K562 (cell line): ENCODE measurements around the gene RRBP1. TPM values are rescaled to one million over a fixed set of nuclear protein-coding genes. Genes with fewer than 3 reads are reported as not detected.

ENCODE experiments used
- ATAC-seq: fragments of 200-7000 bp; cut with Tn5 transposase; 3 replicates; pipeline ENCODE4 v1.9.1; 2020; ENCODE audit warnings: moderate library complexity
- BruUV-seq: library from RNA; stranded (reverse); fragments of 400-500 nt; replicated peaks from 2 replicates; lab custom pipeline; 2021; lab: Mats Ljungman, UMichigan
- CTCF ChIA-PET: fragments of 300-600 bp; formaldehyde crosslinking; extraction: SDS; loops from one replicate; lab custom pipeline; 2021; ENCODE audit warnings: low intra/inter-chr PET ratio; lab: Yijun Ruan, JAX
- POLR2A ChIA-PET: fragments of 300-600, 350-650 bp; sonication (Branson Sonifier 250); formaldehyde crosslinking; extraction: SDS; loops from one replicate; lab custom pipeline; 2021; ENCODE audit warnings: antibody characterized with exemption, inconsistent platforms; lab: Yijun Ruan, JAX
- DNase-seq, 4 experiments: peaks; one replicate each; pipeline versions ENCODE4 v3.0.0 to v3.0.0-alpha.2; 2011 to 2018; ENCODE audit warnings: low spot score in 3 of 4, mixed read lengths in 3 of 4; ENCODE audit errors: extremely low read depth in 1 of 4
- FAIRE-seq: peaks from 2 replicates; lab custom pipeline; 2011; peaks lifted over from hg19 to GRCh38; lab: Jason Lieb, UNC
- H2AFZ ChIP-seq: 2 replicates; pipeline ENCODE4 v1.6.0; 2011; ENCODE audit warnings: low read depth, low read length, control low read depth, inconsistent platforms
- H3K27ac ChIP-seq: fragments of 200-600 bp; 3 replicates; pipeline ENCODE4 v1.8.0; 2011; ENCODE audit warnings: low read depth, mild to moderate bottlenecking, control low read depth, inconsistent platforms, low read length, moderate library complexity, mixed read lengths; ENCODE audit errors: extremely low read depth
- H3K27me3 ChIP-seq, 2 experiments: fragments of 300-600 bp in 1 of 2; 2 replicates in 1 of 2; 3 replicates in 1 of 2; pipeline versions ENCODE4 v1.6.0 to v1.8.0; 2011; ENCODE audit warnings: inconsistent platforms in 2 of 2, low read length in 2 of 2, mild to moderate bottlenecking in 1 of 2, mixed read lengths in 1 of 2, moderate library complexity in 1 of 2; ENCODE audit not compliant: control insufficient read depth in 2 of 2, insufficient read depth in 2 of 2
- H3K36me3 ChIP-seq: fragments of 300-600 bp; 3 replicates; pipeline ENCODE4 v1.8.0; 2011; ENCODE audit warnings: mild to moderate bottlenecking, low read length, inconsistent platforms; ENCODE audit not compliant: control insufficient read depth, insufficient read depth
- H3K4me1 ChIP-seq, 2 experiments: fragments of 200-600 bp in 1 of 2; replicated peaks in 1 of 2; 2 replicates in 1 of 2; 3 replicates in 1 of 2; pipeline versions ENCODE4 v1.5.1 to v1.8.0; 2011; ENCODE audit warnings: inconsistent platforms in 2 of 2, low read length in 2 of 2, mild to moderate bottlenecking in 1 of 2, mixed read lengths in 1 of 2, moderate library complexity in 1 of 2; ENCODE audit not compliant: control insufficient read depth in 2 of 2, insufficient read depth in 2 of 2
- H3K4me2 ChIP-seq: 2 replicates; pipeline ENCODE4 v1.6.1; 2011; ENCODE audit warnings: low read length, control low read depth, inconsistent platforms, mixed read lengths; ENCODE audit not compliant: insufficient read depth
- H3K4me3 ChIP-seq: fragments of 200-600 bp; sonication (generic), shearing (Covaris generic); 2 replicates; pipeline ENCODE4 v1.5.1; 2016; ENCODE audit warnings: control low read depth, inconsistent platforms
- H3K79me2 ChIP-seq: fragments of 200-600 bp; 3 replicates; pipeline ENCODE4 v1.8.0; 2011; ENCODE audit warnings: low read length, inconsistent platforms; ENCODE audit not compliant: control insufficient read depth, insufficient read depth
- H3K9ac ChIP-seq, 2 experiments: 2 replicates each; pipeline versions ENCODE4 v1.6.0 to v1.6.1; 2011; ENCODE audit warnings: low read depth in 2 of 2, low read length in 2 of 2, control low read depth in 1 of 2, inconsistent platforms in 1 of 2, mild to moderate bottlenecking in 1 of 2, mixed read lengths in 1 of 2; ENCODE audit not compliant: insufficient read depth in 1 of 2
- H3K9me1 ChIP-seq: one replicate; pipeline ENCODE4 v1.6.0; 2011; ENCODE audit warnings: inconsistent platforms, mild to moderate bottlenecking, low read length, moderate library complexity; ENCODE audit not compliant: control insufficient read depth, insufficient read depth
- H3K9me3 ChIP-seq: replicated peaks from 2 replicates; pipeline ENCODE4 v1.5.1; 2011; ENCODE audit warnings: low read depth, low read length, inconsistent platforms; ENCODE audit not compliant: control insufficient read depth, insufficient read depth
- H4K20me1 ChIP-seq: replicated peaks from 2 replicates; pipeline ENCODE4 v1.6.1; 2011; ENCODE audit warnings: low read length, inconsistent platforms, mixed read lengths; ENCODE audit not compliant: control insufficient read depth, insufficient read depth
- FOSL1 ChIP-seq: fragments of 200-800 bp; sonication (Bioruptor generic); conservative IDR thresholded peaks from 2 replicates; pipeline ENCODE4 v1.6.1; 2016; ENCODE audit warnings: missing genetic modification characterization, missing compliant biosample characterization
- POLR2AphosphoS2 ChIP-seq: IDR thresholded peaks from 2 replicates; pipeline ENCODE4 v1.6.1; 2012; ENCODE audit warnings: low read length, improper control_type of control experiment
- TARDBP ChIP-seq: fragments of 450-650 bp; IDR thresholded peaks from 2 replicates; pipeline ENCODE4 v1.6.1; 2016
- WHSC1 ChIP-seq: IDR thresholded peaks from one replicate; pipeline ENCODE4 v1.6.1; 2012; ENCODE audit warnings: low read length, control low read depth, inconsistent platforms
- ZBED1 ChIP-seq: IDR thresholded peaks from 2 replicates; pipeline ENCODE4 v1.6.1; 2014
- ZNF23 ChIP-seq: fragments of 250-450 bp; sonication (Bioruptor Pico); IDR thresholded peaks from 2 replicates; pipeline ENCODE4 v1.4.0; 2020; ENCODE audit warnings: mild to moderate bottlenecking
- WGBS: fragments of 100-300 bp; shearing (Covaris generic); methylation state at CpG from one replicate; pipeline ENCODE4 v1.1.6; 2016; ENCODE audit warnings: low coverage, mixed read lengths; ENCODE audit not compliant: insufficient coverage; ENCODE audit errors: missing lambda C conversion rate; 5-methylcytosine and 5-hydroxymethylcytosine counted together
- in situ Hi-C: fragments of 300-500 bp; cut with MboI; formaldehyde crosslinking; loops from 4 replicates; pipeline ENCODE4 v1.15.0; 2018; ENCODE audit warnings: inconsistent platforms, mixed read lengths
- intact Hi-C: fragments of 100-400 bp; cut with micrococcal nuclease; formaldehyde crosslinking; loops from 2 replicates; pipeline ENCODE4 v1.14.2; 2022
- polyA plus RNA-seq, 8 experiments: library from polyadenylated mRNA; depleted of rRNA in 4 of 8; stranded (reverse) in 5 of 8; unstranded in 3 of 8; fragments of >200 nt; fragmentation: Nextera tagmentation in 2 of 8; fragmentation: Illumina TruSeq in 1 of 8; extraction: Ambion mirVana in 2 of 8; extraction: Trizol in 1 of 8; gene quantifications; 2 replicates each; pipeline versions ENCODE4 v1.2.1 to v1.2.3, GENCODE V29; 2011 to 2014; ENCODE audit warnings: inconsistent platforms in 1 of 8, missing spikeins in 1 of 8
- total RNA-seq, 7 experiments: library from RNA; depleted of rRNA in 6 of 7; stranded (reverse); fragments of >200 nt in 6 of 7; fragmentation: Illumina TruSeq in 2 of 7; extraction: Trizol in 2 of 7; gene quantifications; 2 replicates each; pipeline versions ENCODE4 v1.2.1 to v1.2.3, GENCODE V29; 2011 to 2021; ENCODE audit warnings: low replicate concordance in 1 of 7
- TF ChIP-seq, protein P1 (sequence below): fragments of 250-450 bp; sonication (Bioruptor Pico); IDR thresholded peaks from 2 replicates; pipeline ENCODE4 v1.8.0; 2022; ENCODE audit warnings: inconsistent platforms

RRBP1 gene
- total and polyA plus RNA-seq, 9 of the 15 experiments (the other 6 are each of a cell fraction or from before 2014, with no cell fraction given): 0.84 to 32.0 (median 17.6) TPM

DNA sequence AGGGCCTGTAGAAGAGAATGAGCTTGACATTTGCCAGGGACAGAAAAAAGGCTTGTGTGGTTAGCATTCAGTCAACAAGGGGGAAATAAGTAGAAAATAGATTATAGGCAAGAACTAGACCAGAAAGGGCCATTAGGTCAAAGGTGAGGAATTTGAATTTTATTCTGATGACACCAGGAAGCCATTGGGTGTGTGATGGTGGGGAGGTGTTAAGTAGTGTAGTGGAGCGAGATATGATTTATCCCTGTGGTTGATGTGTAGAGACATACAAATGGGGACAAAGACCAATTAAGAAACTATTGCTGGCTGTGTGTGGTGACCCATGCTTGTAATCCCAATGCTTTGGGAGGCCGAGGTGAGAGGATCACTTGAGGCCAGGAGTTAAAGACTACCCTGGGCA, 101.1 kb downstream of the RRBP1 start:
- intact Hi-C loops: no loop called here

DNA sequence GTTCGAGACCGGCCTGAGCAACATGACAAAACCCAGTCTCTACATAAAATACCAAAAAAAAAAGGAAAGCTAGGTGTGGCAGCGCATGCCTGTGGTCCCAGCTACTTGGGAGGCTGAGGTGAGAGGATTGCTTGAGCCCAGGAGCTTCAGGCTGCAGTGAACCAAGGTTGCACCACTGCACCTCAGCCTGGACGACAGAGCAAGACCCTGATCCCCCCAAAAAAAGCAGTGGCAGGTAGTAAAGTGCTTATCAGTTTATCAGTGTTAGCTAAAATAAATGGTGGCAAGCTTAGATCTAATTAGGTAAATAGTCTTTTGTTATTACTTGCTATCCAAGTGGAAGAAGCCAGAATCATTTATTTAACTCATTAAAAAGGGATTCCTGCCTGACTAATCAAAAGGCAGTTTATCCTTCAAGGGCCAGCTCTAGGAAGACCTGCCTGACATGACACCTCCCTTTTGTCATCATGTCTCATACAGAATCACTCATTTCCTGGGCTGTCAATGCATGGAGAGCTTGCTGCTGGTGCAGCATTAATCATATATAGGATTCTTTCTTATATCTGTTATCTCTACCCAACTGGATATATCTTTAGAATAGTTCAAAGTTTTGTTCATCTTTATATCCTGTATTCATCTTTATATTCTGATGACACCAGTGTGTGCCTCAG, 102.5 kb downstream of the RRBP1 start:
- no peaks in the 10 kb centered on the region for H4K20me1 ChIP-seq
- H3K4me1 ChIP-seq: peaks cover 0 to 4% of the 10 kb centered on the region in 2 experiments; a peak in 3 of 5 replicates
- no peak for TF ChIP-seq FOSL1 (tag)
- TF ChIP-seq WHSC1: no peak
- TF ChIP-seq, protein P1, sequence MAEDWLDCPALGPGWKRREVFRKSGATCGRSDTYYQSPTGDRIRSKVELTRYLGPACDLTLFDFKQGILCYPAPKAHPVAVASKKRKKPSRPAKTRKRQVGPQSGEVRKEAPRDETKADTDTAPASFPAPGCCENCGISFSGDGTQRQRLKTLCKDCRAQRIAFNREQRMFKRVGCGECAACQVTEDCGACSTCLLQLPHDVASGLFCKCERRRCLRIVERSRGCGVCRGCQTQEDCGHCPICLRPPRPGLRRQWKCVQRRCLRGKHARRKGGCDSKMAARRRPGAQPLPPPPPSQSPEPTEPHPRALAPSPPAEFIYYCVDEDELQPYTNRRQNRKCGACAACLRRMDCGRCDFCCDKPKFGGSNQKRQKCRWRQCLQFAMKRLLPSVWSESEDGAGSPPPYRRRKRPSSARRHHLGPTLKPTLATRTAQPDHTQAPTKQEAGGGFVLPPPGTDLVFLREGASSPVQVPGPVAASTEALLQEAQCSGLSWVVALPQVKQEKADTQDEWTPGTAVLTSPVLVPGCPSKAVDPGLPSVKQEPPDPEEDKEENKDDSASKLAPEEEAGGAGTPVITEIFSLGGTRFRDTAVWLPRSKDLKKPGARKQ (CRISPR knock-in tag): no peak
- no peak for DNase-seq
- intact Hi-C loops: no loop called here
- peaks cover 44% of the 10 kb centered on the region; the same call in 2 of the 3 replicates for H3K79me2 ChIP-seq
- no peaks in the 10 kb centered on the region for H3K9me1 ChIP-seq
- no peak for FAIRE-seq
- H3K9me3 ChIP-seq: no peaks in the 10 kb centered on the region
- H3K27me3 ChIP-seq: no peaks in the 10 kb centered on the region
- BruUV-seq: no TSS peak
- CTCF ChIA-PET: no interaction called here
- no peak overlapping the region for H3K4me3 ChIP-seq
- no peak overlapping the region for H3K4me2 ChIP-seq
- H3K9ac ChIP-seq: no peak overlapping the region
- in situ Hi-C loops: no loop called here
- no peaks in the 10 kb centered on the region for H3K36me3 ChIP-seq
- no peak overlapping the region for H2AFZ ChIP-seq
- WGBS: 73% methylated on average over 2 of the region's 4 CpGs
- POLR2A ChIA-PET: interaction anchor here (0.7 to 2.8 kb wide), 4 partner anchors 9 to 619 kb away, joined by 3 to 9 read pairs (median 5); partner anchors contain the start of gene DSTN
- no peak for ATAC-seq
- H3K27ac ChIP-seq: no peak overlapping the region

More for the DNA sequence above, 101.1 kb downstream of the RRBP1 start:
- CTCF ChIA-PET: no interaction called here
- H3K4me2 ChIP-seq: no peak overlapping the region
- no peaks in the 10 kb centered on the region for H3K27me3 ChIP-seq
- H2AFZ ChIP-seq: no peak overlapping the region
- H3K79me2 ChIP-seq: peaks cover 39% of the 10 kb centered on the region; the same call in 2 of the 3 replicates
- in situ Hi-C loops: no loop called here
- peaks cover 0 to 4% of the 10 kb centered on the region in 2 experiments; a peak in 2 of 5 replicates for H3K4me1 ChIP-seq
- H3K9ac ChIP-seq: no peak overlapping the region
- TF ChIP-seq ZNF23 (CRISPR knock-in tag): no peak
- no peak for TF ChIP-seq TARDBP
- no peak for TF ChIP-seq ZBED1
- no peak for TF ChIP-seq POLR2AphosphoS2
- H3K27ac ChIP-seq: no peak overlapping the region
- DNase-seq: no peak
- no peak for ATAC-seq
- H4K20me1 ChIP-seq: no peaks in the 10 kb centered on the region
- H3K36me3 ChIP-seq: no peaks in the 10 kb centered on the region
- H3K9me1 ChIP-seq: no peaks in the 10 kb centered on the region
- H3K4me3 ChIP-seq: no peak overlapping the region
- no peak for FAIRE-seq
- no TSS peak for BruUV-seq
- POLR2A ChIA-PET: interaction anchor here (2.8 kb wide), 1 partner anchor 10 kb away, joined by 9 read pairs; the partner anchor contains the start of gene DSTN
- WGBS: 89% methylated on average over 2 of the region's 2 CpGs
- H3K9me3 ChIP-seq: no peaks in the 10 kb centered on the region
